GM18526 (cell line): ENCODE results near the gene SPATA13.

Experiments
- POLR2A ChIP-seq: IDR thresholded peaks from 3 replicates; pipeline ENCODE4 v1.6.1; 2011; ENCODE audit not compliant: insufficient read length; ENCODE audit errors: extremely low read depth

The SPATA13 gene

GRCh38 chr13:24232474-24232873 is 72.0 kb downstream of the SPATA13 start:
- no peak for TF ChIP-seq POLR2A

GRCh38 chr13:24233351-24233901 is 72.9 kb downstream of the SPATA13 start:
- no peak for TF ChIP-seq POLR2A

- TF ChIP-seq POLR2A, result no peak
Measured at GRCh38 chr13:24234200-24234915, 73.8 kb downstream of the SPATA13 start.

GRCh38 chr13:24237356-24237755 is 76.8 kb downstream of the SPATA13 start:
- no peak for TF ChIP-seq POLR2A

GRCh38 chr13:24241336-24241735 is 80.8 kb downstream of the SPATA13 start:
- no peak for TF ChIP-seq POLR2A

- no peak for TF ChIP-seq POLR2A
Measured at GRCh38 chr13:24242100-24242499, 81.6 kb downstream of the SPATA13 start.

GRCh38 chr13:24243302-24243701 is 82.8 kb downstream of the SPATA13 start:
- TF ChIP-seq POLR2A, result no peak

GRCh38 chr13:24244802-24245201 is 84.3 kb downstream of the SPATA13 start:
- TF ChIP-seq POLR2A, result no peak

GRCh38 chr13:24247016-24247415 is 86.5 kb downstream of the SPATA13 start:
- TF ChIP-seq POLR2A, result no peak

GRCh38 chr13:24249624-24250023 is 89.1 kb downstream of the SPATA13 start:
- no peak for TF ChIP-seq POLR2A

GRCh38 chr13:24250376-24251057 is 90.0 kb downstream of the SPATA13 start:
- no peak for TF ChIP-seq POLR2A

GRCh38 chr13:24251525-24251924 is 91.0 kb downstream of the SPATA13 start:
- no peak for TF ChIP-seq POLR2A

- TF ChIP-seq POLR2A, result no peak
Measured at GRCh38 chr13:24252136-24252535, 91.6 kb downstream of the SPATA13 start.

GRCh38 chr13:24253520-24254145 is 93.1 kb downstream of the SPATA13 start:
- TF ChIP-seq POLR2A, result no peak

GRCh38 chr13:24254146-24254841 is 93.8 kb downstream of the SPATA13 start:
- TF ChIP-seq POLR2A, result no peak

- no peak for TF ChIP-seq POLR2A
Measured at GRCh38 chr13:24257497-24257896, 97.0 kb downstream of the SPATA13 start.

GRCh38 chr13:24261566-24261965 is 101.0 kb downstream of the SPATA13 start:
- no peak for TF ChIP-seq POLR2A
